ENCODE results near the gene AQP10.

Gene AQP10

GRCh38 chr1:154328318-154329151, 7.6 kb downstream of the AQP10 start:
- ChIA-PET CTCF (interaction anchor here (0.6 to 1.3 kb wide), 3 partner anchors 51 to 603 kb away, joined by 3 to 6 read pairs (median 4); no protein-coding TSS in a partner anchor), POLR2A (ENCODE audit: low non-redundant PET) (no interaction called here)
- peak overlapping the region; percentile 99 for H3K27ac ChIP-seq
- DNase-seq (ENCODE audit: low spot score), result peak; percentile 63
- TF ChIP-seq CTCF (conservative IDR thresholded peaks at IDR 0.05; ENCODE audit: low read depth), result no peak

GRCh38 chr1:154329152-154329521, 8.2 kb downstream of the AQP10 start:
- TF ChIP-seq CTCF (conservative IDR thresholded peaks at IDR 0.05; ENCODE audit: low read depth), result no peak
- CTCF ChIA-PET, result no interaction called here
- peak overlapping the region; percentile 99 for H3K27ac ChIP-seq
- no peak for DNase-seq (ENCODE audit: low spot score)
- POLR2A ChIA-PET (ENCODE audit: low non-redundant PET), result no interaction called here

- POLR2A ChIA-PET (ENCODE audit: low non-redundant PET), result no interaction called here
- DNase-seq (ENCODE audit: low spot score), result no peak
- peak overlapping the region; percentile 99 for H3K27ac ChIP-seq
- no peak for TF ChIP-seq CTCF (conservative IDR thresholded peaks at IDR 0.05; ENCODE audit: low read depth)
- CTCF ChIA-PET, result interaction anchor here (0.5 kb wide), 2 partner anchors 22 to 35 kb away, joined by 3 to 4 read pairs; no protein-coding TSS in a partner anchor
Measured at GRCh38 chr1:154329551-154330131, 8.7 kb downstream of the AQP10 start.

GRCh38 chr1:154330669-154331068, 9.8 kb downstream of the AQP10 start:
- peak overlapping the region; percentile 99; the same call in 1 of the 2 replicates for H3K27ac ChIP-seq
- POLR2A ChIA-PET (ENCODE audit: low non-redundant PET), result no interaction called here
- no peak for TF ChIP-seq CTCF (conservative IDR thresholded peaks at IDR 0.05; ENCODE audit: low read depth)
- no peak for DNase-seq (ENCODE audit: low spot score)
- CTCF ChIA-PET, result no interaction called here

DNA sequence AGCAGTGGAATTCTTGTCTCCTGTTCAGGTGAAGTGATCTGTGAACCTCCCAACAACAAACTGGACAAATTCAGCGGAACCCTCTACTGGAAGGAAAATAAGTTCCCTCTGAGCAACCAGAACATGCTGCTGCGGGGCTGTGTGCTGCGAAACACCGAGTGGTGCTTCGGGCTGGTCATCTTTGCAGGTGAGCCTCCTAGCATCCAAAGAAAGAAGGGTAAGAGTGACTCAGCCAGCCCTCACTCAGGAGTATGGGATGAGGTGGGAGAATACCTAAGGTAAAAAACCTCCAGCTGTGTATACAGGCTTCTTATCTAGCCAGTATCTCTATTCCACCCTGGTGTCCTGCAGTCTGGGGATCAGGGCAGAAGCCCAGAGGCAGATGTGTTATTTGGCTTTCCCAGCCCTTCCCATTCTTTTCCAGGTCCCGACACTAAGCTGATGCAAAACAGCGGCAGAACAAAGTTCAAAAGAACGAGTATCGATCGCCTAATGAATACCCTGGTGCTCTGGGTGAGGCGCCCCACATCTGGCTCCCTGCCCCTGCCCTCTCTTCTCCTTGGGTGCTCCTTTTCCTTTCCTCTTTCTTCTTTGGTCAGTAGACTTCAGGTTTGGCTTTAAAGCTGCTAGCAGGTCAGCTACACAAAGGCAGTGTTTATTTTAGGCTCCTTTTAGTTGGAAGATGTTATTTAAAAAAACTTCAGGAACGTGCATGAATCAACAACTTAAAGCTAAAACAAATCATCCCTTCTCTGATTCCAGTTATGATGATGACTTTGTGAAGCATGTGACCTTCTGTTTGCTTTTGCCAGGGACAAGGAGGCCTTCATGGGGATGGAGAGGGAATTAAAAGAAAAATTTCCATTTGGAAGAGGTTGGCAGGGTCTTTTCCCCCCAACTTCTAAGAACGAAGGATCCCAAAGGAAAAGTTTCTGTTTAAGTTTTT, 13.5 kb downstream of the AQP10 start:
- peak overlapping the region; percentile 66 for H3K27ac ChIP-seq
- ChIA-PET CTCF (interaction anchor here (0.6 to 2.6 kb wide), 13 partner anchors 9 to 260 kb away, joined by 3 to 29 read pairs (median 3); partner anchors contain the start of genes AQP10 and ATP8B2), POLR2A (ENCODE audit: low non-redundant PET) (no interaction called here)
- DNase-seq (ENCODE audit: low spot score), result no peak
- TF ChIP-seq CTCF (conservative IDR thresholded peaks at IDR 0.05; ENCODE audit: low read depth), result no peak
